ENCODE measurements around the gene NUAK1. TPM values are rescaled to one million over a fixed set of nuclear protein-coding genes. Genes with fewer than 3 reads are reported as not detected.

NUAK1 gene
- total RNA-seq, 1 experiment from 2014 or later, result 7.9 TPM

DNA sequence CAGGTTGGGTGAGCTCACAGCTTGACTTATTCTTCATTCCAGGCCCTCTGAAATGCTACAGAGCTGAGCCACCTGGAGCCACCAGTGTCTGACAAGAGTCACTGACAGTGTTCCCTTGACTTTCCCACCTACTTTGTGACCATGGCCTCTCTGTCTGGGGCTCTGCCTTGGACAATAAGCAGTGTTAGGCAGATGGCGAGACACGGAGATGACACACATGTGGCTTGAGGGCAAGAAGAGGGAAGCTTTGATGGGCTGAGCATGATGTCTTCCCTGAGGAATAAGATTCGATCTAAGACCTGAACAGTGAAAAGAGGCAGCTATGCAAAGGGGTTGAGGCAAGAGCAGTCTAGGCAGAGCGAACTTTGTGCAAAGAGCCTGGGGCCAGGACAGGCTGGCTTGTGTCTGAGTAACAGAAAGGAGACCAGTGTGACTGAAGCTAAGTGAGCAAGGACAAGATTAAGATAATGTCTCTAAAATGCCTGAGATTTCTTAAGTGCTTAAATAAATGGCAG, 105.5 kb downstream of the NUAK1 start:
- Histone ChIP-seq H3K4me1 (replicated peaks; ENCODE audit: insufficient read depth) (peaks cover 53% of the 10 kb centered on the region), H3K27me3 (ENCODE audit: insufficient read depth, low read depth) (no peaks in the 10 kb centered on the region), H3K79me2 (ENCODE audit: low read depth) (no peaks in the 10 kb centered on the region), H4K20me1 (ENCODE audit: insufficient read depth) (no peaks in the 10 kb centered on the region), H3K4me2 (no peak overlapping the region; the same call in 1 of the 2 replicates), H3K9me2 (ENCODE audit: insufficient read depth) (no peaks in the 10 kb centered on the region), H3K4me3 (no peak overlapping the region), H3K27ac (no peak overlapping the region), H2AFZ (no peak overlapping the region), H3K9me3 (ENCODE audit: insufficient read depth, low read depth) (no peaks in the 10 kb centered on the region), H3F3A (ENCODE audit: insufficient read depth, low read depth) (peaks cover 37% of the 10 kb centered on the region), H3K36me3 (ENCODE audit: low read depth) (no peaks in the 10 kb centered on the region)
- peak in 1 of 2 experiments; percentile 42 for DNase-seq
- POLR2A ChIA-PET (ENCODE audit: unreplicated experiment), result interaction anchor here (0.6 kb wide), 1 partner anchor 471 kb away, joined by 9 read pairs; no protein-coding TSS in a partner anchor
- intact Hi-C loops (cut with micrococcal nuclease; ENCODE audit: unreplicated experiment), result no loop called here
- CTCF ChIA-PET, result no interaction called here
- BruUV-seq (replicated peaks), result no TSS peak
- no peak for TF ChIP-seq EZH2 (IDR thresholded peaks at IDR 0.05; ENCODE audit: low read depth)
- TF ChIP-seq, protein P1, sequence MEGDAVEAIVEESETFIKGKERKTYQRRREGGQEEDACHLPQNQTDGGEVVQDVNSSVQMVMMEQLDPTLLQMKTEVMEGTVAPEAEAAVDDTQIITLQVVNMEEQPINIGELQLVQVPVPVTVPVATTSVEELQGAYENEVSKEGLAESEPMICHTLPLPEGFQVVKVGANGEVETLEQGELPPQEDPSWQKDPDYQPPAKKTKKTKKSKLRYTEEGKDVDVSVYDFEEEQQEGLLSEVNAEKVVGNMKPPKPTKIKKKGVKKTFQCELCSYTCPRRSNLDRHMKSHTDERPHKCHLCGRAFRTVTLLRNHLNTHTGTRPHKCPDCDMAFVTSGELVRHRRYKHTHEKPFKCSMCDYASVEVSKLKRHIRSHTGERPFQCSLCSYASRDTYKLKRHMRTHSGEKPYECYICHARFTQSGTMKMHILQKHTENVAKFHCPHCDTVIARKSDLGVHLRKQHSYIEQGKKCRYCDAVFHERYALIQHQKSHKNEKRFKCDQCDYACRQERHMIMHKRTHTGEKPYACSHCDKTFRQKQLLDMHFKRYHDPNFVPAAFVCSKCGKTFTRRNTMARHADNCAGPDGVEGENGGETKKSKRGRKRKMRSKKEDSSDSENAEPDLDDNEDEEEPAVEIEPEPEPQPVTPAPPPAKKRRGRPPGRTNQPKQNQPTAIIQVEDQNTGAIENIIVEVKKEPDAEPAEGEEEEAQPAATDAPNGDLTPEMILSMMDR (conservative IDR thresholded peaks at IDR 0.05), result no peak

GRCh38 chr12:106032623-106032925, 106.2 kb downstream of the NUAK1 start:
- H3K27ac ChIP-seq, result peak overlapping the region; percentile 30
- intact Hi-C loops (cut with micrococcal nuclease; ENCODE audit: unreplicated experiment), result no loop called here
- no peak for TF ChIP-seq EZH2 (IDR thresholded peaks at IDR 0.05; ENCODE audit: low read depth)
- TF ChIP-seq, protein P1 (conservative IDR thresholded peaks at IDR 0.05), result no peak

DNA sequence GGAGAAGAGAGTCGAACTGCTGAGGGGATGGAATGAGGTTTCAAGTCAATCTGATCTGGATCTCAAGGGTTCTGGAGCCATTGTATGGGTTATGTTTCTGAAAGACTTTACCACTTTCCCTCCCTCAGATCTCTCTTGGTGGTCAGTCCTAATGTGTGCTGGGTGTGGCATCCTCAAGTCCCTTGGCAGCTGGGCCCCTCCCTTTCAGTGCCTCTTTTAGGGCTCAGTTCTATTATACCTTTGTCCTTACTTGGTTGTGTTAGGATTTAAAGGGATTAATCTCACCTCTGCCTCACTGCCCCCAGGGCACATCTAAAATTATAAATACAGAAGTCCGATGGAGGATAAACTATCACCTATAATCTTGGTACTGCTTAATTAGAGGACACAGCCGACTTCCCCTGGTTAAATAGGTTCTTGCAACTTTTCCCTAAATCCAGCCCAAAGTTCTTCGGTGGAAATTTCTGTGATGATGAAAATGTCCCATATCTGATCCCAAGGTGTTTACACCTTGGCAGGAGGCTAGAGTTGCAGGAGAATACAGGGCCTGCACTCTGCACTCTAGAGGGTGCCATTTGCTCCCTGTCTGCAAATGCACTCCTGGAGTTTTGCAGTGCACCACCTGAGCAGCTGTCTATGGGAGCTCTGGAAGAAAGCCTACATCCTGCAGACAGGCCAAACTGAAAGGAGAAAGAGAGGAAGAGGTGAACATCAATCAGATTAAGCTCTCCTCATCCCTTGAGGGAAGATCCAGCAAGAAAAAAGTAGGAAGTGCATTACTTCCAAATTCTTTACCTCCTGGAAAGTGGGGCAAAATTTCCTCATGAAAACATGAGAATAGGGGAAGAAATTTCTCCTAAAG, 106.8 kb downstream of the NUAK1 start:
- intact Hi-C loops (cut with micrococcal nuclease; ENCODE audit: unreplicated experiment), result loop anchor here (2.0 kb wide), 1 partner anchor 101 kb away; no protein-coding TSS in a partner anchor

More at GRCh38 chr12:106032623-106032925, 106.2 kb downstream of the NUAK1 start:
- Histone ChIP-seq H3K4me3 (no peak overlapping the region), H3K27me3 (ENCODE audit: insufficient read depth, low read depth) (no peaks in the 10 kb centered on the region), H2AFZ (no peak overlapping the region), H3K4me2 (peak overlapping the region; percentile 57; the same call in 1 of the 2 replicates), H3K4me1 (replicated peaks; ENCODE audit: insufficient read depth) (peaks cover 53% of the 10 kb centered on the region), H3K36me3 (ENCODE audit: low read depth) (no peaks in the 10 kb centered on the region), H3K9me2 (ENCODE audit: insufficient read depth) (no peaks in the 10 kb centered on the region), H3K79me2 (ENCODE audit: low read depth) (no peaks in the 10 kb centered on the region), H4K20me1 (ENCODE audit: insufficient read depth) (no peaks in the 10 kb centered on the region), H3F3A (ENCODE audit: insufficient read depth, low read depth) (peaks cover 37% of the 10 kb centered on the region), H3K9me3 (ENCODE audit: insufficient read depth, low read depth) (no peaks in the 10 kb centered on the region)
- BruUV-seq (replicated peaks), result no TSS peak
- CTCF ChIA-PET, result no interaction called here
- POLR2A ChIA-PET (ENCODE audit: unreplicated experiment), result interaction anchor here (0.6 kb wide), 1 partner anchor 470 kb away, joined by 9 read pairs; no protein-coding TSS in a partner anchor
- no peak for DNase-seq

More for the DNA sequence above, 106.8 kb downstream of the NUAK1 start:
- Histone ChIP-seq H3K4me2 (peak overlapping the region; percentile 57), H2AFZ (no peak overlapping the region), H3K27me3 (ENCODE audit: insufficient read depth, low read depth) (no peaks in the 10 kb centered on the region), H3K4me3 (no peak overlapping the region), H3K9me3 (ENCODE audit: insufficient read depth, low read depth) (no peaks in the 10 kb centered on the region), H3K27ac (peak overlapping the region; percentile 65), H4K20me1 (ENCODE audit: insufficient read depth) (no peaks in the 10 kb centered on the region), H3F3A (ENCODE audit: insufficient read depth, low read depth) (peaks cover 37% of the 10 kb centered on the region), H3K4me1 (replicated peaks; ENCODE audit: insufficient read depth) (peaks cover 53% of the 10 kb centered on the region), H3K36me3 (ENCODE audit: low read depth) (no peaks in the 10 kb centered on the region), H3K9me2 (ENCODE audit: insufficient read depth) (no peaks in the 10 kb centered on the region), H3K79me2 (ENCODE audit: low read depth) (no peaks in the 10 kb centered on the region)
- no TSS peak for BruUV-seq (replicated peaks)
- TF ChIP-seq EZH2 (IDR thresholded peaks at IDR 0.05; ENCODE audit: low read depth), result no peak
- TF ChIP-seq, protein P1 (conservative IDR thresholded peaks at IDR 0.05), result peak; percentile 24; the same call in 1 of the 2 replicates
- ChIA-PET POLR2A (ENCODE audit: unreplicated experiment) (no interaction called here), CTCF (no interaction called here)
- peak in 1 of 2 experiments; percentile 76 for DNase-seq
